K562 (cell line): Measurements from ENCODE around the gene AMH. TPM values are rescaled to one million over a fixed set of nuclear protein-coding genes. Genes with fewer than 3 reads are reported as not detected.

Experiments
- HIVEP1 ChIP-seq: fragments of 250-450 bp; sonication (Bioruptor Pico); IDR thresholded peaks from 2 replicates; pipeline ENCODE4 v1.4.0; 2020; ENCODE audit warnings: mild to moderate bottlenecking
- ILF3 ChIP-seq: fragments of 450-650 bp; IDR thresholded peaks from 2 replicates; pipeline ENCODE4 v1.6.1; 2018; ENCODE audit warnings: antibody characterized with exemption, mild to moderate bottlenecking, moderate library complexity, borderline replicate concordance
- SMARCE1 ChIP-seq: fragments of 450-650 bp; IDR thresholded peaks from 2 replicates; pipeline ENCODE4 v1.7.1; 2016; ENCODE audit warnings: mild to moderate bottlenecking
- SRSF7 ChIP-seq: fragments of 200-400 bp; formaldehyde crosslinking; optimal IDR thresholded peaks from 2 replicates; pipeline ENCODE3; 2017; ENCODE audit warnings: mild to moderate bottlenecking, low read depth, low read length
- ZNF77 ChIP-seq: fragments of 250-450 bp; sonication (Bioruptor Pico); IDR thresholded peaks from 2 replicates; pipeline ENCODE4 v1.5.0; 2020
- polyA plus RNA-seq, 8 experiments: library from polyadenylated mRNA; depleted of rRNA in 4 of 8; stranded (reverse) in 5 of 8; unstranded in 3 of 8; fragments of >200 nt; fragmentation: Nextera tagmentation in 2 of 8; fragmentation: Illumina TruSeq in 1 of 8; extraction: Ambion mirVana in 2 of 8; extraction: Trizol in 1 of 8; gene quantifications; 2 replicates each; pipeline versions ENCODE4 v1.2.1 to v1.2.3, GENCODE V29; 2011 to 2014; ENCODE audit warnings: inconsistent platforms in 1 of 8, missing spikeins in 1 of 8
- total RNA-seq, 7 experiments: library from RNA; depleted of rRNA in 6 of 7; stranded (reverse); fragments of >200 nt in 6 of 7; fragmentation: Illumina TruSeq in 2 of 7; extraction: Trizol in 2 of 7; gene quantifications; 2 replicates each; pipeline versions ENCODE4 v1.2.1 to v1.2.3, GENCODE V29; 2011 to 2021; ENCODE audit warnings: low replicate concordance in 1 of 7
- TF ChIP-seq, protein P1 (sequence below), 2 experiments: fragments of 450-650 bp in 1 of 2; sonication (generic) in 1 of 2; formaldehyde crosslinking in 1 of 2; IDR thresholded peaks; 2 replicates each; pipeline versions ENCODE4 v1.7.1 to v1.9.0; 2016 to 2022; ENCODE audit warnings: inconsistent platforms in 1 of 2, mild to moderate bottlenecking in 1 of 2, missing genetic modification reagents in 1 of 2
- TF ChIP-seq, protein P2 (sequence below): sonication (generic); formaldehyde crosslinking; IDR thresholded peaks from 2 replicates; pipeline ENCODE4 v1.4.0; 2020; ENCODE audit warnings: mild to moderate bottlenecking, missing genetic modification reagents
- TF ChIP-seq, protein P3 (sequence below): fragments of 250-450 bp; sonication (Bioruptor Pico); IDR thresholded peaks from 2 replicates; pipeline ENCODE4 v1.5.0; 2021
- TF ChIP-seq, protein P4 (sequence below): fragments of 450-650 bp; IDR thresholded peaks from 2 replicates; pipeline ENCODE4 v1.6.1; 2017; ENCODE audit warnings: antibody characterized with exemption, mild to moderate bottlenecking
- TF ChIP-seq, protein P5 (sequence below): fragments of 450-650 bp; formaldehyde crosslinking; IDR thresholded peaks from 2 replicates; pipeline ENCODE4 v1.4.0; 2020; ENCODE audit warnings: mild to moderate bottlenecking

AMH gene
- total and polyA plus RNA-seq, 9 of the 15 experiments (the other 6 are each of a cell fraction or from before 2014, with no cell fraction given) = 0.29 to 27.4 (median 2.6) TPM; not detected in 2

DNA sequence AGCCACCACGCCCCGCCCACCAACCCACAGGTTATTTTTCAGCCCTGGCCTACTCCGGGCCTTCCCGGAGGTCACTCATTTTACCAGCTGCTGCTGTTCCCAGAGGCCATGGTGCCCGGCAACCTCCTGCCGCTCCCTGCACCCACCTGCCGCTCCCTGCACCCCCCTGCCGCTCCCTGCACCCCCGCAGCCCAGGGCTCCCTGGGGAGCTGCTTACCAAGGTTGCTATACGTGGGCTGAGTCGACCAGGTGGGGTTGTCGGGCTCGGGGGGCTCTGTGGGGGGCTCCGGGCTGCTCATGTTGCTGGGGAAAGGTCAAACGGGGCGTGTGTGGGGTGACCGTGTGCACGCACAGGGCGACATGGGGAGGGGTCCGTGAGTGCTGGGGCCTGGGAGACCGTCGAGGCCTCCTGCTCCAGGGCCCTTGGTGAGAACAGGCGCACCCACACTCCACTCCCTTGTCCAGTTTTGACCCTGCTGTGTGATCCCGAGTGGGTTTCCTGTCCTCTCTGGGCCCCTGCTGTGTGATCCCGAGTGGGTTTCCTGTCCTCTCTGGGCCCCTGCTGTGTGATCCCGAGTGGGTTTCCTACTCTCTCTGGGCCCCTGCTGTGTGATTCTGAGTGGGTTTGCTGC, 31.6 kb downstream of the AMH start (continued):
- TF ChIP-seq, protein P1, sequence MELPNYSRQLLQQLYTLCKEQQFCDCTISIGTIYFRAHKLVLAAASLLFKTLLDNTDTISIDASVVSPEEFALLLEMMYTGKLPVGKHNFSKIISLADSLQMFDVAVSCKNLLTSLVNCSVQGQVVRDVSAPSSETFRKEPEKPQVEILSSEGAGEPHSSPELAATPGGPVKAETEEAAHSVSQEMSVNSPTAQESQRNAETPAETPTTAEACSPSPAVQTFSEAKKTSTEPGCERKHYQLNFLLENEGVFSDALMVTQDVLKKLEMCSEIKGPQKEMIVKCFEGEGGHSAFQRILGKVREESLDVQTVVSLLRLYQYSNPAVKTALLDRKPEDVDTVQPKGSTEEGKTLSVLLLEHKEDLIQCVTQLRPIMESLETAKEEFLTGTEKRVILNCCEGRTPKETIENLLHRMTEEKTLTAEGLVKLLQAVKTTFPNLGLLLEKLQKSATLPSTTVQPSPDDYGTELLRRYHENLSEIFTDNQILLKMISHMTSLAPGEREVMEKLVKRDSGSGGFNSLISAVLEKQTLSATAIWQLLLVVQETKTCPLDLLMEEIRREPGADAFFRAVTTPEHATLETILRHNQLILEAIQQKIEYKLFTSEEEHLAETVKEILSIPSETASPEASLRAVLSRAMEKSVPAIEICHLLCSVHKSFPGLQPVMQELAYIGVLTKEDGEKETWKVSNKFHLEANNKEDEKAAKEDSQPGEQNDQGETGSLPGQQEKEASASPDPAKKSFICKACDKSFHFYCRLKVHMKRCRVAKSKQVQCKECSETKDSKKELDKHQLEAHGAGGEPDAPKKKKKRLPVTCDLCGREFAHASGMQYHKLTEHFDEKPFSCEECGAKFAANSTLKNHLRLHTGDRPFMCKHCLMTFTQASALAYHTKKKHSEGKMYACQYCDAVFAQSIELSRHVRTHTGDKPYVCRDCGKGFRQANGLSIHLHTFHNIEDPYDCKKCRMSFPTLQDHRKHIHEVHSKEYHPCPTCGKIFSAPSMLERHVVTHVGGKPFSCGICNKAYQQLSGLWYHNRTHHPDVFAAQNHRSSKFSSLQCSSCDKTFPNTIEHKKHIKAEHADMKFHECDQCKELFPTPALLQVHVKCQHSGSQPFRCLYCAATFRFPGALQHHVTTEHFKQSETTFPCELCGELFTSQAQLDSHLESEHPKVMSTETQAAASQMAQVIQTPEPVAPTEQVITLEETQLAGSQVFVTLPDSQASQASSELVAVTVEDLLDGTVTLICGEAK (IDR thresholded peaks at IDR 0.05) = no peak
- TF ChIP-seq, protein P1 (CRISPR knock-in tag; IDR thresholded peaks at IDR 0.05) = no peak
- TF ChIP-seq SMARCE1 (no peak), HIVEP1 (CRISPR knock-in tag) (no peak), SRSF7 (no peak), ZNF77 (CRISPR knock-in tag) (no peak), ILF3 (no peak)
- TF ChIP-seq, protein P2, sequence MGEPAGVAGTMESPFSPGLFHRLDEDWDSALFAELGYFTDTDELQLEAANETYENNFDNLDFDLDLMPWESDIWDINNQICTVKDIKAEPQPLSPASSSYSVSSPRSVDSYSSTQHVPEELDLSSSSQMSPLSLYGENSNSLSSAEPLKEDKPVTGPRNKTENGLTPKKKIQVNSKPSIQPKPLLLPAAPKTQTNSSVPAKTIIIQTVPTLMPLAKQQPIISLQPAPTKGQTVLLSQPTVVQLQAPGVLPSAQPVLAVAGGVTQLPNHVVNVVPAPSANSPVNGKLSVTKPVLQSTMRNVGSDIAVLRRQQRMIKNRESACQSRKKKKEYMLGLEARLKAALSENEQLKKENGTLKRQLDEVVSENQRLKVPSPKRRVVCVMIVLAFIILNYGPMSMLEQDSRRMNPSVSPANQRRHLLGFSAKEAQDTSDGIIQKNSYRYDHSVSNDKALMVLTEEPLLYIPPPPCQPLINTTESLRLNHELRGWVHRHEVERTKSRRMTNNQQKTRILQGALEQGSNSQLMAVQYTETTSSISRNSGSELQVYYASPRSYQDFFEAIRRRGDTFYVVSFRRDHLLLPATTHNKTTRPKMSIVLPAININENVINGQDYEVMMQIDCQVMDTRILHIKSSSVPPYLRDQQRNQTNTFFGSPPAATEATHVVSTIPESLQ (CRISPR knock-in tag) = no peak
- TF ChIP-seq, protein P3, sequence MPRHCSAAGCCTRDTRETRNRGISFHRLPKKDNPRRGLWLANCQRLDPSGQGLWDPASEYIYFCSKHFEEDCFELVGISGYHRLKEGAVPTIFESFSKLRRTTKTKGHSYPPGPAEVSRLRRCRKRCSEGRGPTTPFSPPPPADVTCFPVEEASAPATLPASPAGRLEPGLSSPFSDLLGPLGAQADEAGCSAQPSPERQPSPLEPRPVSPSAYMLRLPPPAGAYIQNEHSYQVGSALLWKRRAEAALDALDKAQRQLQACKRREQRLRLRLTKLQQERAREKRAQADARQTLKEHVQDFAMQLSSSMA (CRISPR knock-in tag) = no peak
- TF ChIP-seq, protein P4, sequence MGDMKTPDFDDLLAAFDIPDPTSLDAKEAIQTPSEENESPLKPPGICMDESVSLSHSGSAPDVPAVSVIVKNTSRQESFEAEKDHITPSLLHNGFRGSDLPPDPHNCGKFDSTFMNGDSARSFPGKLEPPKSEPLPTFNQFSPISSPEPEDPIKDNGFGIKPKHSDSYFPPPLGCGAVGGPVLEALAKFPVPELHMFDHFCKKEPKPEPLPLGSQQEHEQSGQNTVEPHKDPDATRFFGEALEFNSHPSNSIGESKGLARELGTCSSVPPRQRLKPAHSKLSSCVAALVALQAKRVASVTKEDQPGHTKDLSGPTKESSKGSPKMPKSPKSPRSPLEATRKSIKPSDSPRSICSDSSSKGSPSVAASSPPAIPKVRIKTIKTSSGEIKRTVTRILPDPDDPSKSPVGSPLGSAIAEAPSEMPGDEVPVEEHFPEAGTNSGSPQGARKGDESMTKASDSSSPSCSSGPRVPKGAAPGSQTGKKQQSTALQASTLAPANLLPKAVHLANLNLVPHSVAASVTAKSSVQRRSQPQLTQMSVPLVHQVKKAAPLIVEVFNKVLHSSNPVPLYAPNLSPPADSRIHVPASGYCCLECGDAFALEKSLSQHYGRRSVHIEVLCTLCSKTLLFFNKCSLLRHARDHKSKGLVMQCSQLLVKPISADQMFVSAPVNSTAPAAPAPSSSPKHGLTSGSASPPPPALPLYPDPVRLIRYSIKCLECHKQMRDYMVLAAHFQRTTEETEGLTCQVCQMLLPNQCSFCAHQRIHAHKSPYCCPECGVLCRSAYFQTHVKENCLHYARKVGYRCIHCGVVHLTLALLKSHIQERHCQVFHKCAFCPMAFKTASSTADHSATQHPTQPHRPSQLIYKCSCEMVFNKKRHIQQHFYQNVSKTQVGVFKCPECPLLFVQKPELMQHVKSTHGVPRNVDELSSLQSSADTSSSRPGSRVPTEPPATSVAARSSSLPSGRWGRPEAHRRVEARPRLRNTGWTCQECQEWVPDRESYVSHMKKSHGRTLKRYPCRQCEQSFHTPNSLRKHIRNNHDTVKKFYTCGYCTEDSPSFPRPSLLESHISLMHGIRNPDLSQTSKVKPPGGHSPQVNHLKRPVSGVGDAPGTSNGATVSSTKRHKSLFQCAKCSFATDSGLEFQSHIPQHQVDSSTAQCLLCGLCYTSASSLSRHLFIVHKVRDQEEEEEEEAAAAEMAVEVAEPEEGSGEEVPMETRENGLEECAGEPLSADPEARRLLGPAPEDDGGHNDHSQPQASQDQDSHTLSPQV = no peak
- TF ChIP-seq, protein P5, sequence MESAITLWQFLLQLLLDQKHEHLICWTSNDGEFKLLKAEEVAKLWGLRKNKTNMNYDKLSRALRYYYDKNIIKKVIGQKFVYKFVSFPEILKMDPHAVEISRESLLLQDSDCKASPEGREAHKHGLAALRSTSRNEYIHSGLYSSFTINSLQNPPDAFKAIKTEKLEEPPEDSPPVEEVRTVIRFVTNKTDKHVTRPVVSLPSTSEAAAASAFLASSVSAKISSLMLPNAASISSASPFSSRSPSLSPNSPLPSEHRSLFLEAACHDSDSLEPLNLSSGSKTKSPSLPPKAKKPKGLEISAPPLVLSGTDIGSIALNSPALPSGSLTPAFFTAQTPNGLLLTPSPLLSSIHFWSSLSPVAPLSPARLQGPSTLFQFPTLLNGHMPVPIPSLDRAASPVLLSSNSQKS (CRISPR knock-in tag) = no peak
